ENCODE measurements around the gene OR2C3.
"Not testable (repeated sequence)": the region's sequence is repeated elsewhere in the genome, so short reads cannot be mapped to it uniquely, and the experiment has no call there.

The OR2C3 gene

GRCh38 chr1:247476328-247477058 lies 59.7 kb downstream of the OR2C3 start:
- H2AFZ ChIP-seq (ENCODE audit: insufficient read depth, low read length, poor library complexity); H3K9ac ChIP-seq (ENCODE audit: low read length); H2AK5ac ChIP-seq (ENCODE audit: low read length); H3K79me2 ChIP-seq (ENCODE audit: control insufficient read depth, insufficient read depth, low read length, poor library complexity); H2BK12ac ChIP-seq (ENCODE audit: low read length); H3K14ac ChIP-seq (ENCODE audit: low read length); H4K8ac ChIP-seq (ENCODE audit: low read depth, low read length); H3K4me2 ChIP-seq (ENCODE audit: low read length); H3K36me3 ChIP-seq (ENCODE audit: control insufficient read depth in 1 of 2, insufficient read depth in 2 of 2, low read length in 2 of 2); H3K18ac ChIP-seq (ENCODE audit: low read length); H3K4me1 ChIP-seq (ENCODE audit: control insufficient read depth in 1 of 2, insufficient read depth in 2 of 2, low read length in 2 of 2); H4K12ac ChIP-seq (ENCODE audit: low read depth, low read length); H3K27me3 ChIP-seq (ENCODE audit: insufficient read depth, low read length); H3K23ac ChIP-seq (ENCODE audit: low read length); DNase-seq; H3K9me3 ChIP-seq (ENCODE audit: insufficient read depth, low read depth, low read length); H3K4me3 ChIP-seq (ENCODE audit: low read depth, low read length): not testable (repeated sequence)
- peak overlapping the region; percentile 90 for H2BK120ac ChIP-seq (ENCODE audit: insufficient read depth, low read length, poor library complexity)
- H3K4ac ChIP-seq (ENCODE audit: low read depth, low read length): peak overlapping the region; percentile 83
- peak overlapping the region; percentile 92 for H4K91ac ChIP-seq (ENCODE audit: low read depth, low read length)
- WGBS (ENCODE audit: extremely low coverage, insufficient coverage, insufficient read length): no CpG with 5 or more reads among the region's 6 CpGs
- H2BK5ac ChIP-seq (ENCODE audit: low read depth, low read length, poor library complexity): peak overlapping the region; percentile 99
- peak overlapping the region; percentile 97 for H3K27ac ChIP-seq (ENCODE audit: low read depth, low read length)
- H3K79me1 ChIP-seq (ENCODE audit: low read length): peaks cover 30% of the 10 kb centered on the region

DNA sequence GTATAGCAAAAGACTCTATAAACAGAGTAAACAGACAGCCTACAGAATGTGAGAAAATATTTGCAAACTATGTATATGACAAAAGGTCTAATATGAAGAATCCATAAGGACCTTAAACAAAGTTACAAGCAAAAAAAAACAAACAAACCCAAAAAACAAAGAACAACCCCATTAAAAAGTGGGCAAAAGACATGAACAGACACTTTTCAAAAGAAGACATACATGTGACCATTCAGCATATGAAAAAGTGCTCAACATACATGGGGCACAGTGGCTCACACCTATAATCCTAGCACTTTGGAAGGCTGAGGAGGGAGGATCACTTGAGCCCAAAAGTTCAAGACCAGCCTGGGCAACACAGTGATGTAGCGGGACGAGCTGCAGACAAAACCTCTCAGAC lies 60.4 kb downstream of the OR2C3 start:
- peak overlapping the region; percentile 97 for H3K27ac ChIP-seq (ENCODE audit: low read depth, low read length)
- peak overlapping the region; percentile 81 for H2AFZ ChIP-seq (ENCODE audit: insufficient read depth, low read length, poor library complexity)
- peak overlapping the region; percentile 67 for H3K4ac ChIP-seq (ENCODE audit: low read depth, low read length)
- H3K4me2 ChIP-seq (ENCODE audit: low read length): no peak overlapping the region
- no CpG with 5 or more reads among the region's 2 CpGs for WGBS (ENCODE audit: extremely low coverage, insufficient coverage, insufficient read length)
- H4K91ac ChIP-seq (ENCODE audit: low read depth, low read length): peak overlapping the region; percentile 99
- H4K8ac ChIP-seq (ENCODE audit: low read depth, low read length): peak overlapping the region; percentile 90
- H3K79me2 ChIP-seq (ENCODE audit: control insufficient read depth, insufficient read depth, low read length, poor library complexity): no peaks in the 10 kb centered on the region
- no peaks in the 10 kb centered on the region for H3K36me3 ChIP-seq (ENCODE audit: control insufficient read depth in 1 of 2, insufficient read depth in 2 of 2, low read length in 2 of 2)
- peak overlapping the region; percentile 98 for H3K18ac ChIP-seq (ENCODE audit: low read length)
- H3K27me3 ChIP-seq (ENCODE audit: insufficient read depth, low read length): no peaks in the 10 kb centered on the region
- no peak overlapping the region for H4K12ac ChIP-seq (ENCODE audit: low read depth, low read length)
- no peak overlapping the region for H3K23ac ChIP-seq (ENCODE audit: low read length)
- no peaks in the 10 kb centered on the region for H3K9me3 ChIP-seq (ENCODE audit: insufficient read depth, low read depth, low read length)
- peaks cover 0 to 6% of the 10 kb centered on the region in 2 experiments for H3K4me1 ChIP-seq (ENCODE audit: control insufficient read depth in 1 of 2, insufficient read depth in 2 of 2, low read length in 2 of 2)
- DNase-seq: no peak
- H3K4me3 ChIP-seq (ENCODE audit: low read depth, low read length): no peak overlapping the region
- peak overlapping the region; percentile 98 for H2BK5ac ChIP-seq (ENCODE audit: low read depth, low read length, poor library complexity)
- H3K79me1 ChIP-seq (ENCODE audit: low read length): peaks cover 36% of the 10 kb centered on the region
- peak overlapping the region; percentile 99 for H2BK12ac ChIP-seq (ENCODE audit: low read length)
- H3K14ac ChIP-seq (ENCODE audit: low read length): peak overlapping the region; percentile 91
- H2BK120ac ChIP-seq (ENCODE audit: insufficient read depth, low read length, poor library complexity): peak overlapping the region; percentile 98
- no peak overlapping the region for H2AK5ac ChIP-seq (ENCODE audit: low read length)
- H3K9ac ChIP-seq (ENCODE audit: low read length): no peak overlapping the region
